Activated CD4-positive, alpha-beta T cell treated with anti-CD3 and anti-CD28 coated beads for 36 hours (primary cell): ENCODE data around the gene CLINT1. TPM values are rescaled to one million over a fixed set of nuclear protein-coding genes. Genes with fewer than 3 reads are reported as not detected.

ENCODE experiments used
- ATAC-seq: fragments of 200-7000 bp; cut with Tn5 transposase; one replicate; pipeline ENCODE4 v1.10.0; 2021; ENCODE audit warnings: mild to moderate bottlenecking, moderate library complexity
- CTCF ChIA-PET: fragments of 350-600 bp; sonication (Branson Sonifier 250); formaldehyde crosslinking; loops from one replicate; lab custom pipeline; 2021; ENCODE audit warnings: antibody characterized with exemption; lab: Charles Lee
- POLR2A ChIA-PET: fragments of 350-600 bp; sonication (Branson Sonifier 250); formaldehyde crosslinking; loops from one replicate; lab custom pipeline; 2021; ENCODE audit warnings: antibody characterized with exemption, inconsistent platforms; lab: Charles Lee
- DNase-seq: peaks from one replicate; pipeline ENCODE4 v3.0.0-alpha.2; 2020
- H3K27ac Mint-ChIP-seq: one replicate; pipeline ENCODE4 v1.8.0; 2021; ENCODE audit warnings: mixed read lengths
- H3K27me3 Mint-ChIP-seq: one replicate; pipeline ENCODE4 v1.8.0; 2021; ENCODE audit warnings: mixed read lengths
- H3K36me3 Mint-ChIP-seq: one replicate; pipeline ENCODE4 v1.8.0; 2021; ENCODE audit warnings: low read depth, mixed read lengths
- H3K4me1 Mint-ChIP-seq: one replicate; pipeline ENCODE4 v1.8.0; 2021; ENCODE audit warnings: mixed read lengths
- H3K4me3 Mint-ChIP-seq: one replicate; pipeline ENCODE4 v1.8.0; 2021; ENCODE audit warnings: mild to moderate bottlenecking, moderate library complexity, mixed read lengths
- H3K9me3 Mint-ChIP-seq: one replicate; pipeline ENCODE4 v1.8.0; 2021; ENCODE audit warnings: low read depth, mixed read lengths
- intact Hi-C, 2 experiments: fragments of 100-400 bp; cut with DNase I in 1 of 2; cut with micrococcal nuclease in 1 of 2; formaldehyde crosslinking; loops; one replicate each; pipeline versions ENCODE4 v1.14.2 to v1.15.1; 2022 to 2024; cut with DNase I, micrococcal nuclease
- total RNA-seq, 2 experiments: library from RNA; stranded (reverse); gene quantifications; one replicate each; pipeline ENCODE4 v1.2.3, GENCODE V29; 2021

CLINT1 gene
- total RNA-seq, 2 experiments from 2014 or later: 59.0 to 69.0 TPM

GRCh38 chr5:157793301-157793700 lies 65.6 kb downstream of the CLINT1 start:
- Mint-ChIP-seq H3K9me3 (no peaks in the 10 kb centered on the region), H3K4me3 (no peak overlapping the region), H3K4me1 (peaks cover 9% of the 10 kb centered on the region), H3K27ac (no peak overlapping the region), H3K36me3 (peaks cover 41% of the 10 kb centered on the region), H3K27me3 (no peaks in the 10 kb centered on the region)
- intact Hi-C loops: no loop called here
- ChIA-PET CTCF (interaction anchor here (0.6 to 1.9 kb wide), 6 partner anchors 9 to 221 kb away, joined by 3 to 8 read pairs (median 4); no protein-coding TSS in a partner anchor), POLR2A (no interaction called here)
- ATAC-seq (peak; percentile 69), DNase-seq (no peak)

DNA sequence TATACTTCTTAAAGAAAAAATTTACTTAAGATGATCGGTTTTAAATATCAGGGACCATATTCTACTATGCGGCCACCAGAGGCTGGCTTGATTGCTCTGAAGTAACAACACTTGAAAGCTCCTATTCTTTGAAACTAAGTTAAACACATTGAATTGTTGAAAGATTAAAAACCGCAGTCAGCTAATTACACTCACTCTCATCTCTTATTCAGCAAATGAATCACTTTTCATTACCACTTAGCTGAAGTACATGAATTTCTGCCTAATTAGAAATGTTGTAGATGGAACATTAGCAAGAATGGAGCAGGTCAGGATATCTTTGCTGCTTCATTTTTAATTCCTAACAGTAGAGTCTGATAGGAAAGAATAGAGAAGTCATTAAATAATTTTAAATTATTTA lies 73.1 kb downstream of the CLINT1 start:
- intact Hi-C loops: no loop called here
- DNase-seq (no peak), ATAC-seq (no peak)
- POLR2A ChIA-PET: no interaction called here
- Mint-ChIP-seq H3K4me1 (no peaks in the 10 kb centered on the region), H3K27ac (no peak overlapping the region), H3K9me3 (no peaks in the 10 kb centered on the region), H3K4me3 (no peak overlapping the region), H3K27me3 (no peaks in the 10 kb centered on the region), H3K36me3 (peaks cover 27% of the 10 kb centered on the region)
- CTCF ChIA-PET: no interaction called here

DNA sequence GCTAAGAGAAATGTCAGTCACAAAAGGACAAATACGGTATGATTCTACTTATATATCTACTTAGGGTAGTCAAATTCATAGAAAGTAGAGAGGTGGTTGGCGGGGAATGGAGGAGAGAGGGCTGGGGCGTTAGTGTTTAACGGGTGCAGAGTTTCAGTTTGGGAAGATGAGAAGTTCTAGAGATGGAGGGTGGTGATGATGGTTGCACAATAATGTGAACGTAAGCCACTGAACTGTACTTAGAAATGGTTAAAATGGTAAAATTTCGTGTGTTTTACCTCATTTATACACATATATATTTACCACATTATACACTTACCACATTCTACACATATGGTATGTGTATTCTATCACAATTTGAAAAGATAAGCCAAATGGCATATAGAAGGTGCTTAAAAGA lies 79.7 kb downstream of the CLINT1 start:
- H3K4me1 Mint-ChIP-seq: no peaks in the 10 kb centered on the region
- H3K9me3 Mint-ChIP-seq: no peaks in the 10 kb centered on the region
- DNase-seq: no peak
- ChIA-PET CTCF (no interaction called here), POLR2A (no interaction called here)
- H3K27ac Mint-ChIP-seq: no peak overlapping the region
- no peaks in the 10 kb centered on the region for H3K27me3 Mint-ChIP-seq
- H3K36me3 Mint-ChIP-seq: peaks cover 3% of the 10 kb centered on the region
- H3K4me3 Mint-ChIP-seq: no peak overlapping the region
- intact Hi-C loops: loop anchor here in 1 of 2 experiments (10.0 kb wide), 1 partner anchor 1884 kb away; no protein-coding TSS in a partner anchor
- no peak for ATAC-seq

DNA sequence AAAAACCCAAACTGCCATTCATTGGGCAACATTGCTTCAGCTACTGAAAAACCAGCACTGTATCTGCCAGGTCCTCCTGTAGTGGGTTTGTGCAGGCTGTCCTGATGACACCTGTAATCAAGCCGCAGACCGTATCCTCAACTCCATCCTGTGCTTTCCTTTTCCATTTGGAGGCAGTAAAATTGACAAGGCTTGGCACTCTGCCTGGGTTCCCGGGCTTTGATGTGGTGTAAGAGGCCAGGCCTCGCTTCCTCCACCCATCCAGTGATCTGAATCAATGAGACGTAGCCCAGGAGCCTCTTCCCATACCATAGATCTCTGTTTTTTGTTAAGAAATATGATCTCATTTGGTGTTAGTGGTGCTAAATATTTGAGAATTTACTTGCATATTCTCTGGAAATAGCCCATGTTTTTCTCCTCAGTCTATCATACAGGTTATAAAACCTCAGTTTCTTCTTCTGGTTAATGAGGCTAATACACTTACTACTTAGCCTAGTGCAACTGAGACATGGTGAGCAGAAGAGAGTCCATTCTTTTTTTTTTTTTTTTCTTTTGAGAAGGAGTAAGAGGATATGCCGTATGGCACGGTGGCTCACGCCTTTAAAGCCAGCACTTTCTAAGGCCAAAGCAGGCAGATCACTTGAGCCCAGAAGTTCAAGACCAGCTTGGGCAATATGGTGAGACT lies 80.7 kb downstream of the CLINT1 start:
- CTCF ChIA-PET: no interaction called here

DNA sequence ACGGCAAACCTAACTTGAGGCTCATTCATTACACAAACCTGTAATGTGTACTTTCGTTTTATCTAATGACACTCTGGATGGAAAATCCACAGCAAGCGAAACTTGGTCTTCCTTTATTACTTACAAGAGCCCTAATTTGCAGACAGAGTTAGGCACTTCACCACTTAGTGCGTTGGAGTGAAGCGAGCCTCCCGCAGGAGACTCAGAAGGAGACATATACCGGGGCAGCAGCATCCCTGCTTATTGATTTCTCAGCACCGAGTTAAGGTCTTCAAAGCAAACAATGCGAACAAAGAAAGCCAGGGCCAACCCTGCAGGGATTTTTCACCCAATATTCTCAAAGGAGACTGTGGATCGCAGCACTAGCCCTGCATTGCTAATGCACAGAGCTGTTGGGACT lies 86.8 kb downstream of the CLINT1 start:
- Mint-ChIP-seq H3K4me1 (peaks cover 5% of the 10 kb centered on the region), H3K36me3 (no peaks in the 10 kb centered on the region), H3K27me3 (peaks cover 4% of the 10 kb centered on the region), H3K9me3 (no peaks in the 10 kb centered on the region), H3K4me3 (no peak overlapping the region), H3K27ac (no peak overlapping the region)
- ATAC-seq: peak; percentile 83
- ChIA-PET POLR2A (no interaction called here), CTCF (interaction anchor here (1.0 kb wide), 1 partner anchor 34 kb away, joined by 3 read pairs; no protein-coding TSS in a partner anchor)
- peak; percentile 39 for DNase-seq
- intact Hi-C loops: loop anchor here in 1 of 2 experiments (10.0 kb wide), 1 partner anchor 1877 kb away; no protein-coding TSS in a partner anchor

More for the DNA sequence above, 80.7 kb downstream of the CLINT1 start:
- ATAC-seq (no peak), DNase-seq (no peak)
- H3K4me3 Mint-ChIP-seq: no peak overlapping the region
- peaks cover 1% of the 10 kb centered on the region for H3K27me3 Mint-ChIP-seq
- no peak overlapping the region for H3K27ac Mint-ChIP-seq
- H3K9me3 Mint-ChIP-seq: no peaks in the 10 kb centered on the region
- POLR2A ChIA-PET: no interaction called here
- intact Hi-C loops: loop anchor here in 1 of 2 experiments (10.0 kb wide), 1 partner anchor 1883 kb away; no protein-coding TSS in a partner anchor
- no peaks in the 10 kb centered on the region for H3K36me3 Mint-ChIP-seq
- no peaks in the 10 kb centered on the region for H3K4me1 Mint-ChIP-seq

DNA sequence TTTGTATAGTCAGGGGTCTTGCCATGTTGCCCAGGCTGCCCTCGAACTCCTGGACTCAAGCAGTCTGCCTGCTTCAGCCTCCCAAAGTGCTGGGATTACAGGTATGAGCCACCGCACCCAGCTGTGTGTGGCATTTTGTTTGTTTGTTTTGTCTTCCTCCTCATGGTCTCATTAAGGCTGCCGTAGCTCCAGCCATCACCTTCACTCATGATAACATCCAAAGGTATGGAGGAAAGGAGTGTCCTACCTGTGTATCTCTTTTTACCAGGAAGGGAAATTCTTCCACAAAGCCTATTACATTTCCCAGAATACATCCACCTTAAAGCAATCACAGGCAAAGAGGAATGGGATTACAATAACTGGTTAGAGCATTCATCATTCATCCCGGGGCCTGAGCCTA lies 88.3 kb downstream of the CLINT1 start:
- Mint-ChIP-seq H3K9me3 (no peaks in the 10 kb centered on the region), H3K4me1 (peaks cover 5% of the 10 kb centered on the region), H3K36me3 (no peaks in the 10 kb centered on the region), H3K27ac (no peak overlapping the region), H3K27me3 (peaks cover 4% of the 10 kb centered on the region), H3K4me3 (no peak overlapping the region)
- ATAC-seq: no peak
- no peak for DNase-seq
- intact Hi-C loops: loop anchor here in 1 of 2 experiments (10.0 kb wide), 1 partner anchor 1876 kb away; no protein-coding TSS in a partner anchor
- ChIA-PET POLR2A (no interaction called here), CTCF (interaction anchor here (1.5 to 1.9 kb wide), 2 partner anchors 11 to 12 kb away, joined by 4 to 14 read pairs; no protein-coding TSS in a partner anchor)

- intact Hi-C loops: no loop called here
Measured at GRCh38 chr5:157767689-157768088, 91.3 kb downstream of the CLINT1 start.

GRCh38 chr5:157766902-157767301 lies 92.0 kb downstream of the CLINT1 start:
- H3K27ac Mint-ChIP-seq: no peak overlapping the region
- ChIA-PET POLR2A (interaction anchor here (0.6 kb wide), 1 partner anchor 16 kb away, joined by 3 read pairs; no protein-coding TSS in a partner anchor), CTCF (no interaction called here)
- no peaks in the 10 kb centered on the region for H3K9me3 Mint-ChIP-seq
- peaks cover 1% of the 10 kb centered on the region for H3K27me3 Mint-ChIP-seq
- H3K4me1 Mint-ChIP-seq: peaks cover 2% of the 10 kb centered on the region
- no peaks in the 10 kb centered on the region for H3K36me3 Mint-ChIP-seq
- no peak overlapping the region for H3K4me3 Mint-ChIP-seq
- intact Hi-C loops: no loop called here
- DNase-seq: no peak
- ATAC-seq: no peak

More at GRCh38 chr5:157767689-157768088, 91.3 kb downstream of the CLINT1 start:
- H3K4me1 Mint-ChIP-seq: peaks cover 5% of the 10 kb centered on the region
- no peak for DNase-seq
- H3K4me3 Mint-ChIP-seq: no peak overlapping the region
- ChIA-PET POLR2A (no interaction called here), CTCF (interaction anchor here (0.7 to 0.8 kb wide), 2 partner anchors 416 to 1365 kb away, joined by 3 read pairs; no protein-coding TSS in a partner anchor)
- no peak overlapping the region for H3K27ac Mint-ChIP-seq
- H3K36me3 Mint-ChIP-seq: no peaks in the 10 kb centered on the region
- ATAC-seq: no peak
- H3K27me3 Mint-ChIP-seq: peaks cover 1% of the 10 kb centered on the region
- H3K9me3 Mint-ChIP-seq: no peaks in the 10 kb centered on the region

- H3K4me3 Mint-ChIP-seq: no peak overlapping the region
- peaks cover 5% of the 10 kb centered on the region for H3K4me1 Mint-ChIP-seq
- H3K9me3 Mint-ChIP-seq: no peaks in the 10 kb centered on the region
- ATAC-seq (no peak), DNase-seq (no peak)
- intact Hi-C loops: no loop called here
- ChIA-PET POLR2A (interaction anchor here (0.6 kb wide), 1 partner anchor 17 kb away, joined by 3 read pairs; no protein-coding TSS in a partner anchor), CTCF (interaction anchor here (0.6 to 1.7 kb wide), 2 partner anchors 140 to 183 kb away, joined by 3 to 4 read pairs; no protein-coding TSS in a partner anchor)
- no peaks in the 10 kb centered on the region for H3K36me3 Mint-ChIP-seq
- H3K27me3 Mint-ChIP-seq: peaks cover 1% of the 10 kb centered on the region
- H3K27ac Mint-ChIP-seq: no peak overlapping the region
Measured at GRCh38 chr5:157766442-157766841, 92.5 kb downstream of the CLINT1 start.

- DNase-seq (no peak), ATAC-seq (no peak)
- H3K9me3 Mint-ChIP-seq: no peaks in the 10 kb centered on the region
- intact Hi-C loops: no loop called here
- POLR2A ChIA-PET: no interaction called here
- no peak overlapping the region for H3K4me3 Mint-ChIP-seq
- peaks cover 3% of the 10 kb centered on the region for H3K4me1 Mint-ChIP-seq
- no peaks in the 10 kb centered on the region for H3K36me3 Mint-ChIP-seq
- CTCF ChIA-PET: interaction anchor here (0.8 to 1.7 kb wide), 4 partner anchors 10 to 185 kb away, joined by 3 to 4 read pairs (median 4); no protein-coding TSS in a partner anchor
- H3K27me3 Mint-ChIP-seq: no peaks in the 10 kb centered on the region
- H3K27ac Mint-ChIP-seq: no peak overlapping the region
Measured at GRCh38 chr5:157764531-157764930, 94.4 kb downstream of the CLINT1 start.

DNA sequence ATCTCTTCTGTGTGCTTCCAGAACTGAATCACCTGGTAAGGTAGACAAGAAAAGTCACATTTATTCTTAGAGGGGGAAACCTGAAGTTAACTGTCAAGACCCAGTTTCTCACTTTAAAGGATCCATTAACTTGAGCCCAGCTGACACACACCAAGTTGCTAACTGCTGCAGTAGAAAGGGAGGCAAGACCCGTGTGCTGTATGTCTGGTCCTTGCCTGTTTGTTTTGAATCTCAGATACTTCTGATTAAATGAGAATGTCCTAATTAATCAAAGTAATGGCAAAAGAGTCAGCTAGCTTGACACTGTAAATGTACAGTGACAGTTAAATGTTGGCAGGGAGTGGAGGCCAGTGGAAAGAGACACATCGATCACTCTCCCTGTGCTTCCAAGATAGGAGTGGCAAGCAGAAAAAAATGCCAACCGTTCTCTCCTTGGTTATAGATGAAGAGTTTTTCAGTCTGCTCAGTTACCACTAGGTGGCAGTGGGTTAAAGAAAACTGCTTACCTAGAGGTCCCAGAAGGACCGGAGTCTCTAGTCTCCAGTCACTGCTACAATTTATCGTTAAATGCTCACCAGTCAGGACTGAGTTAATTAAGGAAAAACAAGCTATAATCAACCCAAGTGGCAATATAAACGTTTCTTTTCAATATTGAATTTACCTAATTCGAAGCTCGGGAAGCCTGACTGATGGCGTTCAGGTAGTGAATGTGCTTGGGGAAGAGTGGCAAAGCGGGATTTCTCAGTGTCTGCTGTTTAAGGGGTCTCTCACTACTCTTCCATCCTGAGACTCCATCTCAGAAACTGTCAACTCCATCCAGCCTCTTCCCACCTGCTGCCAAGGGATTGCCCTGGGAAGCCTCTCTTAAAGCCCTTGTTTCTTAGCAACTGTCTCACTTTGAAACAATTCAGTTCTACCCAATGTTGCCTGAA lies 97.0 kb downstream of the CLINT1 start:
- DNase-seq (peak; percentile 27), ATAC-seq (peak; percentile 91)
- Mint-ChIP-seq H3K9me3 (no peaks in the 10 kb centered on the region), H3K4me3 (no peak overlapping the region), H3K27me3 (no peaks in the 10 kb centered on the region), H3K36me3 (peaks cover 1% of the 10 kb centered on the region), H3K4me1 (peaks cover 7% of the 10 kb centered on the region), H3K27ac (no peak overlapping the region)
- ChIA-PET POLR2A (no interaction called here), CTCF (interaction anchor here (0.5 to 2.7 kb wide), 23 partner anchors 8 to 666 kb away, joined by 3 to 22 read pairs (median 4); partner anchors contain the start of gene THG1L)
- intact Hi-C loops: loop anchor here (1.0 to 2.0 kb wide), 3 partner anchors 187 to 233 kb away; no protein-coding TSS in a partner anchor
